OCI-LY7 (cell line): ENCODE results near the gene OR2B3. TPM values are rescaled to one million over a fixed set of nuclear protein-coding genes. Genes with fewer than 3 reads are reported as not detected.

Source experiments
- BruUV-seq: library from RNA; stranded (reverse); fragments of 400-500 nt; replicated peaks from 2 replicates; lab custom pipeline; 2021; lab: Mats Ljungman, UMichigan
- CTCF ChIA-PET: fragments of 300-600 bp; sonication (Branson Sonifier 250); formaldehyde crosslinking; loops from one replicate; lab custom pipeline; 2022; ENCODE audit warnings: antibody characterized with exemption; ENCODE audit not compliant: unreplicated experiment; lab: Charles Lee
- POLR2A ChIA-PET: fragments of 300-600 bp; sonication (Branson Sonifier 250); formaldehyde crosslinking; loops from one replicate; lab custom pipeline; 2022; ENCODE audit warnings: antibody characterized with exemption; lab: Charles Lee
- DNase-seq: peaks from one replicate; pipeline ENCODE4 v3.0.0-alpha.2; 2015; ENCODE audit warnings: low spot score
- H2AFZ ChIP-seq: fragments of 200-600 bp; sonication (generic), shearing (Covaris generic); 2 replicates; pipeline ENCODE4 v1.6.1; 2014; ENCODE audit warnings: mild to moderate bottlenecking, antibody characterized with exemption, low read length, moderate library complexity
- H3K27ac ChIP-seq: fragments of 200-600 bp; sonication (generic); 2 replicates; pipeline ENCODE4 v1.5.1; 2014; ENCODE audit warnings: mixed run types, low read depth, mild to moderate bottlenecking, moderate library complexity, low read length, inconsistent platforms; ENCODE audit not compliant: poor library complexity, severe bottlenecking
- H3K36me3 ChIP-seq: fragments of 200-600 bp; sonication (generic); 2 replicates; pipeline ENCODE4 v1.6.1; 2014; ENCODE audit warnings: mild to moderate bottlenecking, antibody characterized with exemption, low read length, moderate library complexity, mixed read lengths; ENCODE audit not compliant: insufficient read depth
- H3K4me1 ChIP-seq: fragments of 200-600 bp; sonication (generic); 2 replicates; pipeline ENCODE4 v1.5.1; 2014; ENCODE audit warnings: mild to moderate bottlenecking, low read length; ENCODE audit not compliant: insufficient read depth, poor library complexity, severe bottlenecking
- H3K4me2 ChIP-seq: fragments of 200-600 bp; sonication (generic); 2 replicates; pipeline ENCODE4 v1.6.1; 2014; ENCODE audit warnings: mild to moderate bottlenecking, low read length
- H3K4me3 ChIP-seq: fragments of 200-600 bp; sonication (generic); 2 replicates; pipeline ENCODE4 v1.5.1; 2014; ENCODE audit warnings: mild to moderate bottlenecking, low read depth, low read length; ENCODE audit not compliant: poor library complexity, severe bottlenecking
- H3K79me2 ChIP-seq: fragments of 200-600 bp; sonication (generic); 2 replicates; pipeline ENCODE4 v1.6.1; 2016; ENCODE audit warnings: low read depth, mild to moderate bottlenecking, low read length, moderate library complexity, mixed read lengths; ENCODE audit not compliant: insufficient read depth
- H3K9me2 ChIP-seq: fragments of 200-600 bp; sonication (generic); 2 replicates; pipeline ENCODE4 v1.6.1; 2016; ENCODE audit warnings: mild to moderate bottlenecking, low read length, mixed read lengths; ENCODE audit not compliant: insufficient read depth
- H3K9me3 ChIP-seq: fragments of 200-600 bp; sonication (generic); 2 replicates; pipeline ENCODE4 v1.6.1; 2014; ENCODE audit warnings: mild to moderate bottlenecking, mixed run types, low read length, mixed read lengths
- H4K20me1 ChIP-seq: fragments of 200-600 bp; sonication (generic); 2 replicates; pipeline ENCODE4 v1.6.1; 2014; ENCODE audit warnings: mild to moderate bottlenecking, antibody characterized with exemption, low read length, moderate library complexity, mixed read lengths; ENCODE audit not compliant: insufficient read depth
- EZH2phosphoT487 ChIP-seq: fragments of 200-600 bp; sonication (generic); IDR thresholded peaks from 2 replicates; pipeline ENCODE4 v1.6.1; 2018; ENCODE audit warnings: low read depth, borderline replicate concordance, mild to moderate bottlenecking, mixed run types, antibody characterized with exemption, low read length, moderate library complexity, mixed read lengths
- intact Hi-C: fragments of 100-400 bp; cut with micrococcal nuclease; formaldehyde crosslinking; loops from one replicate; pipeline ENCODE4 v1.10.0; 2022; ENCODE audit not compliant: unreplicated experiment
- total RNA-seq, 2 experiments: library from RNA; depleted of rRNA in 1 of 2; stranded (reverse); fragments of >200 nt in 1 of 2; shearing (Covaris generic) in 1 of 2; gene quantifications; 2 replicates each; pipeline ENCODE4 v1.2.3, GENCODE V29; 2014 to 2022
- TF ChIP-seq, protein P1 (sequence below): fragments of 200-600 bp; sonication (generic); conservative IDR thresholded peaks from 2 replicates; pipeline ENCODE4 v1.5.1; 2014; ENCODE audit warnings: mild to moderate bottlenecking, antibody characterized with exemption, low read length, moderate library complexity, mixed read lengths

OR2B3 gene
- total RNA-seq, 2 experiments from 2014 or later = not detected

DNA sequence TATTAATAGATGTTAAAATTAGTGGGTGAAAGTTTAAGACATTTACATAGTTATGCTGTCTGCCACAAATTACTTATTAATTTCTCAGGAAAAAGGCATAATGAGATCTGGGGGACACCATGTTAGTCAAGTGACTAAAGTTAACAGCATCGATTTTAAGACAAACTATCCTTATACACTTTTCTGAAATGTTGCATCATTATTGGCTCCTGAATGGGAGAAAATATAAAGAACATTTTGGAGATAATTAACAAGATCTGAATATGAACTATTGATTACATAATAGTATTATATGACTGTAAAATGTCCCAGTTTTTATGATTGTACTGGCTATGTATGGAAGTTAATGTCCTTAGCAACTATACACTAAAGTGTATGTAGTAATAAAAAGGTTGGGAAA is 7.9 kb downstream of the OR2B3 start:
- Histone ChIP-seq H3K36me3 (no peaks in the 10 kb centered on the region), H3K4me3 (no peak overlapping the region), H3K4me1 (no peaks in the 10 kb centered on the region), H3K4me2 (no peak overlapping the region), H2AFZ (no peak overlapping the region), H3K9me2 (no peaks in the 10 kb centered on the region), H3K79me2 (no peaks in the 10 kb centered on the region), H4K20me1 (no peaks in the 10 kb centered on the region), H3K27ac (no peak overlapping the region), H3K9me3 (no peaks in the 10 kb centered on the region)
- POLR2A ChIA-PET = interaction anchor here (0.6 kb wide), 1 partner anchor 52 kb away, joined by 3 read pairs; no protein-coding TSS in a partner anchor
- intact Hi-C loops = no loop called here
- no peak for DNase-seq
- BruUV-seq = no TSS peak
- CTCF ChIA-PET = no interaction called here
- TF ChIP-seq, protein P1, sequence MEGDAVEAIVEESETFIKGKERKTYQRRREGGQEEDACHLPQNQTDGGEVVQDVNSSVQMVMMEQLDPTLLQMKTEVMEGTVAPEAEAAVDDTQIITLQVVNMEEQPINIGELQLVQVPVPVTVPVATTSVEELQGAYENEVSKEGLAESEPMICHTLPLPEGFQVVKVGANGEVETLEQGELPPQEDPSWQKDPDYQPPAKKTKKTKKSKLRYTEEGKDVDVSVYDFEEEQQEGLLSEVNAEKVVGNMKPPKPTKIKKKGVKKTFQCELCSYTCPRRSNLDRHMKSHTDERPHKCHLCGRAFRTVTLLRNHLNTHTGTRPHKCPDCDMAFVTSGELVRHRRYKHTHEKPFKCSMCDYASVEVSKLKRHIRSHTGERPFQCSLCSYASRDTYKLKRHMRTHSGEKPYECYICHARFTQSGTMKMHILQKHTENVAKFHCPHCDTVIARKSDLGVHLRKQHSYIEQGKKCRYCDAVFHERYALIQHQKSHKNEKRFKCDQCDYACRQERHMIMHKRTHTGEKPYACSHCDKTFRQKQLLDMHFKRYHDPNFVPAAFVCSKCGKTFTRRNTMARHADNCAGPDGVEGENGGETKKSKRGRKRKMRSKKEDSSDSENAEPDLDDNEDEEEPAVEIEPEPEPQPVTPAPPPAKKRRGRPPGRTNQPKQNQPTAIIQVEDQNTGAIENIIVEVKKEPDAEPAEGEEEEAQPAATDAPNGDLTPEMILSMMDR = no peak
- TF ChIP-seq EZH2phosphoT487 = no peak

DNA sequence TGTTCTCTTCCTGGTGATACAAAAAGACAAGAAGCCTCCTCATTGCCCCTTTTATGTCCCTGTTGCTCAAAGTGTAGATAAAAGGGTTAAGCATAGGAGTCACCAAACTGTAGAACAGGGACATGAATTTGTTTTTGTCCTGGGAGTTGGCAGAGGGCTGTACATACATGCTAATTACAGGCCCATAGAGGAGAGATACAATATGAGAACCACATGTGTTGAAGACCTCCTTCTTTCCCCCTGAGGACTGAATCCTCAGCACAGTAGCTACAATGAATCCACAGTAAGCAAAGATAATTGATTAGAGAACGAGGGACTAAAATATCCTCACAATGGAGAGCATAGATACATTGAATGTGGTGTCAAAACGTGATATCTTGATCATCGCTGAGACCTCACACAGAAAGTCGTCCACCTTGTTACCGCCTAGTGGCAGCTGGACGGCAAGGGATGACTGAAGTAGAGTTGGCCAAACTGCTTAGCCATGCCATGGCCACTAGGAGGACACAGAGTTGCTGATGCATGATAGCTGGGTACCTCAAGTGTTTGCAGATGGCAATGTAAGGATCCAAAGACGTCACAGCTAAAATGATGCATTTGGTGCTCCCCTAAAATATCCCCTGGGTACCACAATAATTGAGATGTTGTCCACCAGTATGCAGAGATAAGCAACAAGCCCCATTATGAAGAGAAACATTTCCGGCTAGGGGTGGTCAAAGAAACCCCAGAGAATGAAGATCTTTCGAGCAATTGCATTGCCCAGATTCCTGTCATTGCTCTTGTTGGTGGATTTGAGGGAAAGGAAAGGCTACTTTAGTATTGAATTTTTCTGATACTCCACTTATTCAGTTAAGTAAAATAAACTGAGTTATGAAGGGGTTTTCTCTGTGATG is 15.0 kb downstream of the OR2B3 start:
- intact Hi-C loops = no loop called here
- H3K4me3 ChIP-seq = no peak overlapping the region
- H4K20me1 ChIP-seq = no peaks in the 10 kb centered on the region
- ChIA-PET CTCF (no interaction called here), POLR2A (no interaction called here)
- peak; percentile 12 for DNase-seq
- no peak for TF ChIP-seq EZH2phosphoT487
- TF ChIP-seq, protein P1 = peak; percentile 63
- H3K4me1 ChIP-seq = no peaks in the 10 kb centered on the region
- no peak overlapping the region for H3K4me2 ChIP-seq
- no peaks in the 10 kb centered on the region for H3K36me3 ChIP-seq
- H3K79me2 ChIP-seq = no peaks in the 10 kb centered on the region
- H3K9me3 ChIP-seq = no peaks in the 10 kb centered on the region
- H3K27ac ChIP-seq = no peak overlapping the region
- H3K9me2 ChIP-seq = no peaks in the 10 kb centered on the region
- no peak overlapping the region for H2AFZ ChIP-seq
- no TSS peak for BruUV-seq

DNA sequence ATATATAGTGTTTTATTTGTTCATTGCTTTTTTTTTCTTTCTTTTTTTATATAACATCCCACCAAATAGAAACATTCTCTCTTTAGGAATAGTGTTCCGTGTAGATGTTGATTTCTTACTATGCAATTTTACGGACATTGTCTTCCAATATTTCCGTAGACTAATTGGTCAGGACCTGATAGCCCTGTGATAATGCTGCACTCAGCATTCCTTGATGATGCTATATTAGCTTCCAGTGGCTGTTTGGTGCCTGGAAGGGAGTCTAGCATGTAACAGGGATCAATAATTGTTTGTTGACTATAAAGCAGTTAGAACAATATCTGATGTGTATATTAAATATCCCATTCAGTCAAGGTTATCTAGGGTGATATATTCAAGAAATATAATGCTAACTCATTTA is 35.4 kb downstream of the OR2B3 start:
- H3K4me2 ChIP-seq = no peak overlapping the region
- BruUV-seq = no TSS peak
- no peak for DNase-seq
- H4K20me1 ChIP-seq = no peaks in the 10 kb centered on the region
- intact Hi-C loops = no loop called here
- no peaks in the 10 kb centered on the region for H3K9me2 ChIP-seq
- H3K36me3 ChIP-seq = no peaks in the 10 kb centered on the region
- POLR2A ChIA-PET = no interaction called here
- H2AFZ ChIP-seq = no peak overlapping the region
- H3K4me1 ChIP-seq = no peaks in the 10 kb centered on the region
- CTCF ChIA-PET = no interaction called here
- no peak overlapping the region for H3K4me3 ChIP-seq
- no peak overlapping the region for H3K27ac ChIP-seq
- TF ChIP-seq, protein P1 = no peak
- no peaks in the 10 kb centered on the region for H3K79me2 ChIP-seq
- H3K9me3 ChIP-seq = no peaks in the 10 kb centered on the region
